Neural crest cell (in vitro differentiated cells): ENCODE measurements around the gene SLC6A11. TPM values are rescaled to one million over a fixed set of nuclear protein-coding genes. Genes with fewer than 3 reads are reported as not detected.

Source experiments
- DNase-seq: peaks from one replicate; pipeline ENCODE4 v3.0.0; 2021; ENCODE audit warnings: low read depth, mixed read lengths, low spot score
- H3K27ac Mint-ChIP-seq: one replicate; pipeline ENCODE4 v1.8.0; 2021; ENCODE audit warnings: mild to moderate bottlenecking, mixed read lengths; ENCODE audit not compliant: unreplicated experiment
- H3K27me3 Mint-ChIP-seq: 2 replicates; pipeline ENCODE4 v1.8.0; 2021; ENCODE audit warnings: low read depth, mild to moderate bottlenecking, mixed read lengths
- H3K36me3 Mint-ChIP-seq: 2 replicates; pipeline ENCODE4 v1.8.0; 2021; ENCODE audit warnings: low read depth, mild to moderate bottlenecking, mixed read lengths
- H3K4me1 Mint-ChIP-seq: 2 replicates; pipeline ENCODE4 v1.8.0; 2021; ENCODE audit warnings: mixed read lengths
- H3K4me3 Mint-ChIP-seq: one replicate; pipeline ENCODE4 v1.8.0; 2021; ENCODE audit warnings: mild to moderate bottlenecking, mixed read lengths
- H3K9me3 Mint-ChIP-seq: 2 replicates; pipeline ENCODE4 v1.8.0; 2021; ENCODE audit warnings: mixed read lengths
- total RNA-seq: library from RNA; stranded (reverse); gene quantifications from 2 replicates; pipeline ENCODE4 v1.2.1, GENCODE V29; 2021
- TF ChIP-seq, protein P1 (sequence below): fragments of 200-600 bp; sonication (generic); conservative IDR thresholded peaks from 2 replicates; pipeline ENCODE4 v1.5.0; 2021; ENCODE audit warnings: antibody characterized with exemption, mild to moderate bottlenecking

Gene SLC6A11
- total RNA-seq, 1 donor from 2014 or later: 2.1 TPM

DNA sequence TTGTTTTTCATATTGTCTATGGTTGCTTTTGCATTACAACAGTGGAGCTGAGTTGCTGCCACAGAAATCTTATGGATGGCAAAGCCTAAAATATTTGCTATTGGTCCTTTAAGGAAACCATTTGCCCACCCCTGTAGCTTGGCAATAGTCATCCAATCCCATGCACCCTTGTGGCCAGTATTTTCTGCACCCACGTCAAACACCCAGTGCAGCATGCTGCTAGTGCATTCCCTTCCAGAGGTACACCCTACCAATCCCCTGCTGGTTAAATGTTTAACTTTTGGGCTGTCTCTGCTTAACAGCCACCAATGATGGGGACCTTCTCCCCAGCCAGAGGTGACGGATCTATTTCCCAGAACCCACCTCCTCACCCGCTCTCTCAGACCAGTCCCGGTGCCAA, 23.8 kb upstream of the SLC6A11 start:
- Mint-ChIP-seq H3K9me3 (no peaks in the 10 kb centered on the region), H3K27ac (no peak overlapping the region), H3K4me3 (no peak overlapping the region), H3K4me1 (no peaks in the 10 kb centered on the region), H3K36me3 (no peaks in the 10 kb centered on the region), H3K27me3 (peaks cover 91% of the 10 kb centered on the region)
- TF ChIP-seq, protein P1, sequence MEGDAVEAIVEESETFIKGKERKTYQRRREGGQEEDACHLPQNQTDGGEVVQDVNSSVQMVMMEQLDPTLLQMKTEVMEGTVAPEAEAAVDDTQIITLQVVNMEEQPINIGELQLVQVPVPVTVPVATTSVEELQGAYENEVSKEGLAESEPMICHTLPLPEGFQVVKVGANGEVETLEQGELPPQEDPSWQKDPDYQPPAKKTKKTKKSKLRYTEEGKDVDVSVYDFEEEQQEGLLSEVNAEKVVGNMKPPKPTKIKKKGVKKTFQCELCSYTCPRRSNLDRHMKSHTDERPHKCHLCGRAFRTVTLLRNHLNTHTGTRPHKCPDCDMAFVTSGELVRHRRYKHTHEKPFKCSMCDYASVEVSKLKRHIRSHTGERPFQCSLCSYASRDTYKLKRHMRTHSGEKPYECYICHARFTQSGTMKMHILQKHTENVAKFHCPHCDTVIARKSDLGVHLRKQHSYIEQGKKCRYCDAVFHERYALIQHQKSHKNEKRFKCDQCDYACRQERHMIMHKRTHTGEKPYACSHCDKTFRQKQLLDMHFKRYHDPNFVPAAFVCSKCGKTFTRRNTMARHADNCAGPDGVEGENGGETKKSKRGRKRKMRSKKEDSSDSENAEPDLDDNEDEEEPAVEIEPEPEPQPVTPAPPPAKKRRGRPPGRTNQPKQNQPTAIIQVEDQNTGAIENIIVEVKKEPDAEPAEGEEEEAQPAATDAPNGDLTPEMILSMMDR: no peak
- no peak for DNase-seq

DNA sequence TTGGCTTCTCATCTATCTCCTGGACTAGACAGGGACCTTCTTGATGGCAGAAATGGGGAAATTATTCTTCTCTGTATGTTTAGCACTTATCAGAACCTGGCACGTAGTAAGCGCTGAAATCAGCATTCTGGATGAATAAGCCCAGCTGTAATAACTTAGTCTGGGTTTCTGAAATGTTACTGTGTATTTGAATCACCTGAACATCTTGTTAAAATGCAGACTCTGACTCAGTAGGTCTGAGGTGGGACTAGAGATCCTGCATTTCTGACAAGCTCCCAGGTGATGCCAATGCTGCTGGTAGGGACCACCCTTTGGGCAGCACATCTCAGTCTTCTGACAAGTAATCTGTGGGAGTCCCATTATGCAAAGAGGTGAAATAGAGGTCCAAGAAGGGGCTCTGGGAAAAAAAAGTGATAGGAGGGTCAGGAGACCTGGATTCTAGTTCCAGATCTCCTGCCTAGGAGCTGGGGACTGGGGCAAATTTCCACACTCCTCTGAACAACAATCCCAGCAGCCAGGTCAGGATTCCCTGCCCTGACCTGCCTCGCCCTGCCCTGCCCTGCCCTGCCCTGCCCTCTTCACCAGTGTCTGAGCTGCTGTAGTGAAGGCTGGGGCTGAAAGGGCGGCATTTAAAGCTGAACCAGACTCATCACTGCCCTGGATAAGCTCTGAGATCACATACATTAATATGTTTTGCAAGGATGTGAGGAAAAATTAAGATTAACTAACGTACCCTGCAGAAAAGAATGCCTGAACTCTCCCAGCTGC, 17.2 kb upstream of the SLC6A11 start:
- no peak overlapping the region for H3K4me3 Mint-ChIP-seq
- no peaks in the 10 kb centered on the region for H3K36me3 Mint-ChIP-seq
- no peak for DNase-seq
- no peaks in the 10 kb centered on the region for H3K4me1 Mint-ChIP-seq
- H3K9me3 Mint-ChIP-seq: no peaks in the 10 kb centered on the region
- H3K27me3 Mint-ChIP-seq: peaks cover 92% of the 10 kb centered on the region
- no peak overlapping the region for H3K27ac Mint-ChIP-seq
- TF ChIP-seq, protein P1: no peak

DNA sequence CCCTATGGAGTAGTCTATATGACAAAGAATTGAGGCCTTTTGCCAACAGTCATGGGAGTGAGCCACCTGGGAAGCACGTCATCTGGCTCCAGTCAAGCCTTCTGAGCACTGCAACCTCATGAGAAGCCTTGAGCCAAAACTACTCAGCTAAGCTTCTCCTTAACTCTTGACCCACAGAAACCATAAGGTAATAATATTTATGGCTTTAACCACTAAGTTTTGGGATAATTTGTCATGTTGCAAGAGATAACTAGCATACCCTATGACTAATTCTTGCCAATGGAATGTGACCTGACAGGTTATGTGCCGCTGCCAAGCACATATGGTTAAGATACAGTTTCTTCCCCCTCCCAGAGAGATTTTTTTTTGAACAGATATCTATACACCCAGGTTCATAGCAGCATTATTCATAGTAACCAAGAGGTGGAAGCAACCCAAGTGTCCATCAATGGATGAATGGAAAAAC, 11.8 kb upstream of the SLC6A11 start:
- Mint-ChIP-seq H3K4me3 (no peak overlapping the region), H3K27ac (no peak overlapping the region), H3K9me3 (no peaks in the 10 kb centered on the region), H3K36me3 (no peaks in the 10 kb centered on the region), H3K27me3 (peaks cover 85% of the 10 kb centered on the region), H3K4me1 (no peaks in the 10 kb centered on the region)
- TF ChIP-seq, protein P1: no peak
- no peak for DNase-seq

DNA sequence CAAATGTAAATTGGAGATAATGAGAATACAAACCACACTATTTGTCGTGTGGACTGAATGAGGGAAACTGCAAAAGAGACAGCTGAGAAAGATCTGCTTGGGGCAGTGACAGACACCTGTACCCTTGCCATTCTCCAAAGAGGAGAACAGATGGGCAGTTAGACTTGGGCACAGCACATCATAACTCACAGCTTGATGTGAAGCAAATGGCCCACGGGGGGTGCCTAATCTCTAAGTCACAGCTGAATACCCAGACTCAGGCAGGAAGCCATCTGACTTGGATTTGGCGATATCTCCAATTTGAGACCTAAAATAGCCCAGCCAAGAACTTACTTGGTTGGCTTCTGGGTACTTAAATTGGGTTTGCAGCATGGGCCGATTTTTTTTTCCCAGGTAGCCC, 10.0 kb upstream of the SLC6A11 start:
- no peaks in the 10 kb centered on the region for H3K4me1 Mint-ChIP-seq
- H3K27ac Mint-ChIP-seq: no peak overlapping the region
- peaks cover 87% of the 10 kb centered on the region for H3K27me3 Mint-ChIP-seq
- no peak for DNase-seq
- TF ChIP-seq, protein P1: no peak
- no peak overlapping the region for H3K4me3 Mint-ChIP-seq
- no peaks in the 10 kb centered on the region for H3K9me3 Mint-ChIP-seq
- H3K36me3 Mint-ChIP-seq: no peaks in the 10 kb centered on the region

DNA sequence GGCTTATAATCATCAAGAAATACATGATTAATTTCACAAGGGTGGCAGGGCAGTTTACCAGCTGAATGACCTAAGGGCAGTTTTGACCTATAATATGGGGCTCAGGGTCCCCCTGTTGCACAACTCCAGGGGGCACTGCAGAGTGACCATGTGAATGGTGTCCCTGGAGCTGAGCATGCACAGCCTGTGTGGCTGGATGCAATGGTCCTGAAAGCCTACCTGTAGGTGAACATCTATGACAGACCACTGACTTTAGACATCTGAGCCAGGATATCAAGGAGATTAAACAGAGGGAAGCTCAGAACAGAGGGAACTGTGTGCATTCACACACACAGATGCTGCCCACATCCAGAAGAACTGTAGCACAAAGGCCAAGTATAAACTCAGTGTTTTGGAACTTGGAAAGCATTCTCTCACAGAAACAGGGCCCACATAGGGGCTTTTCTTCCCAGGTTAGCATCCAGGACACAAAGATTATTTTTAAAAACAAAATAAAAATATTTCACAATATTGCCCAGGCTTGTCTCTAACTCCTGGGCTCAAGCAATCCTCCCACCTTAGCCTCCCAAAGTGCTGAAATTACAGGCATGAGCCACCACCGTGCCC, 7.8 kb upstream of the SLC6A11 start:
- H3K4me1 Mint-ChIP-seq: no peaks in the 10 kb centered on the region
- no peak overlapping the region for H3K4me3 Mint-ChIP-seq
- no peaks in the 10 kb centered on the region for H3K36me3 Mint-ChIP-seq
- peaks cover 88% of the 10 kb centered on the region for H3K27me3 Mint-ChIP-seq
- TF ChIP-seq, protein P1: no peak
- H3K27ac Mint-ChIP-seq: no peak overlapping the region
- no peak for DNase-seq
- no peaks in the 10 kb centered on the region for H3K9me3 Mint-ChIP-seq
